Neural progenitor cell (in vitro differentiated cells): ENCODE measurements around the gene PAQR7.

Experiments used
- CTCF ChIP-seq: fragments of 200-600 bp; sonication (generic); IDR thresholded peaks from 2 replicates; pipeline ENCODE4 v1.5.1; 2017; ENCODE audit warnings: antibody characterized with exemption, mild to moderate bottlenecking
- EZH2 ChIP-seq: fragments of 200-600 bp; sonication (generic); IDR thresholded peaks from 2 replicates; pipeline ENCODE4 v1.6.1; 2017; ENCODE audit warnings: antibody characterized with exemption, mild to moderate bottlenecking, moderate library complexity
- EZH2phosphoT487 ChIP-seq: fragments of 200-600 bp; sonication (generic); IDR thresholded peaks from 2 replicates; pipeline ENCODE4 v1.6.1; 2017; ENCODE audit warnings: antibody characterized with exemption

DNA sequence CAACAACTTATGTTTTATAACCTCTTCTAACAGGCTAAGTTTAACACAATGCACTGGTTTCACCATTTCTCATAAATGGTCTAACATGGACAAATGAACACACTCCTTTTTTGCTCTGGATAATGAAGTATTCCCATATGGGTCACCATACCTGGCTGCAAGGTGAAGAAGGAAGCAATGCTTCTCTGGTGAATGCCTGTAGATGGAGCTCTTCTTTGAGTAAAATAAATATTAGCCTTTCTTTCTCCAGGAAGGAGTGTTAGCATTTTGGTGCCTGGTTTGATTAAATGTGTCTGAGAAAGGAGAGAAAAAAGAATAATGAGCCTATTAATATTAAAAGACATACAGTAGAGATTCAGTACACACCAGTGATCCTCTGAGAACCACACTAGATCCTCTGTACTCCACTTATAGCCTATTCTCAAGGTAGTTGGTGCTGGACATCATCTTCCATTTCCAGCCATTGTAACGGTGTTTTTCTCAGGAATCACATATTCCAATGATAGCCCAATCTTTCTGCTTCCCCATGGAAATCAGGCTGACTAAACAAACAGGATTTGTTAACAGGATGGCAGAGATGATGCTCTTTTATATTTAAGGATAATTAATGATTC is 38.1 kb downstream of the PAQR7 start:
- peak; percentile 52 for TF ChIP-seq CTCF
- TF ChIP-seq EZH2 = no peak
- no peak for TF ChIP-seq EZH2phosphoT487
